Natural killer cell treated with Interleukin-12 subunit alpha and Interleukin-12 subunit beta and Interleukin-15 and Interleukin-18, amount 100 ng/mL, for 72 hours (primary cell): ENCODE results near the gene ILF2. TPM values are rescaled to one million over a fixed set of nuclear protein-coding genes. Genes with fewer than 3 reads are reported as not detected.
A peak's percentile ranks its signal among the peaks of the same experiment; 100 is the strongest.
"Not testable (repeated sequence)": the region's sequence is repeated elsewhere in the genome, so short reads cannot be mapped to it uniquely, and the experiment has no call there.

ENCODE experiments used
- ATAC-seq, 2 donors: fragments of 150-1000 bp; cut with Tn5 transposase in 1 of 2; sonication (Bioruptor Pico), chemical (Tn5 transposase) in 1 of 2; 2 replicates each; pipeline ENCODE4 v1.10.0; 2021
- DNase-seq: peaks from one replicate; pipeline ENCODE4 v3.0.0; 2022; ENCODE audit warnings: low spot score
- H3K27ac Mint-ChIP-seq, 2 donors: 1 replicate in 1 of 2; 2 replicates in 1 of 2; pipeline ENCODE4 v1.8.0; 2022; ENCODE audit warnings: mixed read lengths in 2 of 2, mild to moderate bottlenecking in 1 of 2, moderate library complexity in 1 of 2
- H3K27me3 Mint-ChIP-seq, 2 donors: 1 replicate in 1 of 2; 2 replicates in 1 of 2; pipeline ENCODE4 v1.8.0; 2022; ENCODE audit warnings: mixed read lengths in 2 of 2
- H3K36me3 Mint-ChIP-seq: one replicate; pipeline ENCODE4 v1.8.0; 2022; ENCODE audit warnings: mixed read lengths
- H3K4me1 Mint-ChIP-seq, 2 donors: 1 replicate in 1 of 2; 2 replicates in 1 of 2; pipeline ENCODE4 v1.8.0; 2022; ENCODE audit warnings: low read depth in 2 of 2, mixed read lengths in 2 of 2, mild to moderate bottlenecking in 1 of 2
- H3K4me3 Mint-ChIP-seq: one replicate; pipeline ENCODE4 v1.8.0; 2022; ENCODE audit warnings: mixed read lengths
- H3K9me3 Mint-ChIP-seq: 2 replicates; pipeline ENCODE4 v1.8.0; 2022; ENCODE audit warnings: mixed read lengths
- total RNA-seq, 2 donors: library from RNA; stranded (reverse); gene quantifications; one replicate each; pipeline ENCODE4 v1.2.3, GENCODE V29; 2022

Gene ILF2
- total RNA-seq: 100 to 1,000 TPM; 198 to 210 TPM

- no peaks in the 10 kb centered on the region for H3K27me3 Mint-ChIP-seq
- H3K27ac Mint-ChIP-seq: no peak within 1 kb of the TSS
- no peaks in the 10 kb centered on the region for H3K9me3 Mint-ChIP-seq
- H3K4me3 Mint-ChIP-seq: no peak within 1 kb of the TSS
- peaks cover 10 to 31% of the 10 kb centered on the region in 2 donors for H3K4me1 Mint-ChIP-seq
- ATAC-seq (peak; percentile 97), DNase-seq (peak; percentile 95)
- H3K36me3 Mint-ChIP-seq: peaks cover 12% of the 10 kb centered on the region
These were observed at the start of gene ILF2 for GRCh38 chr1:153670859-153671627. Gene ILF2, minus strand, starts transcription at chr1:153670993. Its CDS starts 71 bp downstream, at chr1:153670922.

GRCh38 chr1:153717330-153717729, 46.5 kb upstream of the ILF2 start:
- H3K27me3 Mint-ChIP-seq: peaks cover 0 to 10% of the 10 kb centered on the region in 2 donors
- DNase-seq (no peak), ATAC-seq (peak in 1 of 2 donors; percentile 50)
- H3K36me3 Mint-ChIP-seq: no peaks in the 10 kb centered on the region
- no peak overlapping the region for H3K4me3 Mint-ChIP-seq
- no peaks in the 10 kb centered on the region for H3K4me1 Mint-ChIP-seq
- H3K27ac Mint-ChIP-seq: no peak overlapping the region
- no peaks in the 10 kb centered on the region for H3K9me3 Mint-ChIP-seq

GRCh38 chr1:153716211-153716610, 45.4 kb upstream of the ILF2 start:
- H3K4me1 Mint-ChIP-seq, H3K27ac Mint-ChIP-seq, H3K9me3 Mint-ChIP-seq, DNase-seq, ATAC-seq, H3K36me3 Mint-ChIP-seq, H3K4me3 Mint-ChIP-seq: not testable (repeated sequence)
- peaks cover 1 to 10% of the 10 kb centered on the region in 2 donors for H3K27me3 Mint-ChIP-seq

GRCh38 chr1:153711026-153711425, 40.2 kb upstream of the ILF2 start:
- Mint-ChIP-seq H3K4me1 (no peaks in the 10 kb centered on the region), H3K36me3 (no peaks in the 10 kb centered on the region), H3K4me3 (no peak overlapping the region), H3K27ac (no peak overlapping the region), H3K27me3 (peaks cover 7 to 26% of the 10 kb centered on the region in 2 donors), H3K9me3 (no peaks in the 10 kb centered on the region)
- DNase-seq: no peak
- no peak for ATAC-seq

GRCh38 chr1:153705484-153705883, 34.7 kb upstream of the ILF2 start:
- no peaks in the 10 kb centered on the region for H3K4me1 Mint-ChIP-seq
- ATAC-seq: no peak
- DNase-seq: no peak
- no peak overlapping the region for H3K4me3 Mint-ChIP-seq
- no peaks in the 10 kb centered on the region for H3K9me3 Mint-ChIP-seq
- H3K36me3 Mint-ChIP-seq: no peaks in the 10 kb centered on the region
- H3K27ac Mint-ChIP-seq: no peak overlapping the region
- H3K27me3 Mint-ChIP-seq: peaks cover under 1 to 10% of the 10 kb centered on the region in 2 donors

GRCh38 chr1:153699768-153700167, 29.0 kb upstream of the ILF2 start:
- DNase-seq (no peak), ATAC-seq (no peak)
- Mint-ChIP-seq H3K9me3 (no peaks in the 10 kb centered on the region), H3K4me1 (peaks cover 0 to 3% of the 10 kb centered on the region in 2 donors), H3K27me3 (no peaks in the 10 kb centered on the region), H3K36me3 (no peaks in the 10 kb centered on the region), H3K4me3 (no peak overlapping the region), H3K27ac (no peak overlapping the region)

- Mint-ChIP-seq H3K4me3 (no peak overlapping the region), H3K4me1 (peaks cover 0 to 3% of the 10 kb centered on the region in 2 donors), H3K27ac (no peak overlapping the region), H3K9me3 (no peaks in the 10 kb centered on the region), H3K27me3 (no peaks in the 10 kb centered on the region), H3K36me3 (no peaks in the 10 kb centered on the region)
- DNase-seq (no peak), ATAC-seq (no peak)
These were observed 28.3 kb upstream of the ILF2 start for GRCh38 chr1:153698923-153699714.

- peak overlapping the region; percentile 25 for H3K4me3 Mint-ChIP-seq
- no peaks in the 10 kb centered on the region for H3K9me3 Mint-ChIP-seq
- ATAC-seq (peak in 1 of 2 donors; percentile 66), DNase-seq (no peak)
- H3K36me3 Mint-ChIP-seq: no peaks in the 10 kb centered on the region
- no peaks in the 10 kb centered on the region for H3K27me3 Mint-ChIP-seq
- peaks cover 0 to 3% of the 10 kb centered on the region in 2 donors for H3K4me1 Mint-ChIP-seq
- peak overlapping the region in 1 of 2 donors; percentile 64 for H3K27ac Mint-ChIP-seq
These were observed 27.5 kb upstream of the ILF2 start for GRCh38 chr1:153698020-153698922.

- Mint-ChIP-seq H3K4me3 (peak overlapping the region; percentile 25), H3K27ac (peak overlapping the region in 1 of 2 donors; percentile 64), H3K27me3 (no peaks in the 10 kb centered on the region)
These were observed 26.6 kb upstream of the ILF2 start for GRCh38 chr1:153697191-153698019.

GRCh38 chr1:153696741-153697140, 25.9 kb upstream of the ILF2 start:
- Mint-ChIP-seq H3K27ac (no peak overlapping the region), H3K36me3 (no peaks in the 10 kb centered on the region), H3K9me3 (no peaks in the 10 kb centered on the region), H3K4me1 (peaks cover 0 to 3% of the 10 kb centered on the region in 2 donors), H3K27me3 (no peaks in the 10 kb centered on the region), H3K4me3 (no peak overlapping the region)
- DNase-seq (no peak), ATAC-seq (no peak)

More at GRCh38 chr1:153697191-153698019, 26.6 kb upstream of the ILF2 start:
- Mint-ChIP-seq H3K36me3 (no peaks in the 10 kb centered on the region), H3K9me3 (no peaks in the 10 kb centered on the region), H3K4me1 (peaks cover 0 to 3% of the 10 kb centered on the region in 2 donors)
- DNase-seq: no peak
- no peak for ATAC-seq

GRCh38 chr1:153693466-153693865, 22.7 kb upstream of the ILF2 start:
- Mint-ChIP-seq H3K27ac (no peak overlapping the region), H3K9me3 (no peaks in the 10 kb centered on the region), H3K4me3 (no peak overlapping the region), H3K36me3 (no peaks in the 10 kb centered on the region), H3K27me3 (peaks cover 0 to 2% of the 10 kb centered on the region in 2 donors), H3K4me1 (peaks cover 0 to 3% of the 10 kb centered on the region in 2 donors)
- DNase-seq (no peak), ATAC-seq (no peak)

- DNase-seq (no peak), ATAC-seq (no peak)
- H3K4me1 Mint-ChIP-seq: no peaks in the 10 kb centered on the region
- H3K4me3 Mint-ChIP-seq: no peak overlapping the region
- H3K9me3 Mint-ChIP-seq: no peaks in the 10 kb centered on the region
- H3K27me3 Mint-ChIP-seq: peaks cover 5 to 11% of the 10 kb centered on the region in 2 donors
- H3K36me3 Mint-ChIP-seq: no peaks in the 10 kb centered on the region
- H3K27ac Mint-ChIP-seq: no peak overlapping the region
These were observed 18.0 kb upstream of the ILF2 start for GRCh38 chr1:153688736-153689328.
